SK-N-SH treated with all-trans-retinoic acid at 6 μM for 48 hours (cell line): ENCODE data around the gene HRH1.

Source experiments
- ZFP30 ChIP-seq: fragments of 450-650 bp; formaldehyde crosslinking; IDR thresholded peaks from 2 replicates; pipeline ENCODE4 v1.5.0; 2022; ENCODE audit warnings: mild to moderate bottlenecking, moderate library complexity
- TF ChIP-seq, protein P1 (sequence below): fragments of 250-450 bp; sonication (Bioruptor Pico); IDR thresholded peaks from 2 replicates; pipeline ENCODE4 v1.5.0; 2020; ENCODE audit warnings: mild to moderate bottlenecking, moderate library complexity

DNA sequence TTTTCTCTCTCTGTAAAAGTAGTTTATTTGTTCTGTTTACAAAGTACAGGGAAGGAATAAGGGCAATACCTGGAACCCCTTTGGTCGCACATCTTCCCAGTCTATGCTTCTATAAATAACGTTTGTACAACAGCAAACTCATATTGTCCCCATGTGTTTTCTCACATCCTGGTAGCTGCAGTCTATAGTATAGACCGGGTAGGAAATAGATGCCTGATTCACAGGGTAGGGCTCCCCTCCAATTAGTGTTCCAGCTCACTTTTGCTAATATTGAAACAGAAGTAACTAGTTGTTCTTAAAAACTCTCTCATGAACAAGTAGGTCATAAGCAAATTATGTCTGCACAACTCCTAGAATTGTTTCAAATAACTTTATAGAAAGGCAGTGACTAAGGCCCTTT, 135.6 kb downstream of the HRH1 start:
- TF ChIP-seq ZFP30 (CRISPR knock-in tag), result no peak
- TF ChIP-seq, protein P1, sequence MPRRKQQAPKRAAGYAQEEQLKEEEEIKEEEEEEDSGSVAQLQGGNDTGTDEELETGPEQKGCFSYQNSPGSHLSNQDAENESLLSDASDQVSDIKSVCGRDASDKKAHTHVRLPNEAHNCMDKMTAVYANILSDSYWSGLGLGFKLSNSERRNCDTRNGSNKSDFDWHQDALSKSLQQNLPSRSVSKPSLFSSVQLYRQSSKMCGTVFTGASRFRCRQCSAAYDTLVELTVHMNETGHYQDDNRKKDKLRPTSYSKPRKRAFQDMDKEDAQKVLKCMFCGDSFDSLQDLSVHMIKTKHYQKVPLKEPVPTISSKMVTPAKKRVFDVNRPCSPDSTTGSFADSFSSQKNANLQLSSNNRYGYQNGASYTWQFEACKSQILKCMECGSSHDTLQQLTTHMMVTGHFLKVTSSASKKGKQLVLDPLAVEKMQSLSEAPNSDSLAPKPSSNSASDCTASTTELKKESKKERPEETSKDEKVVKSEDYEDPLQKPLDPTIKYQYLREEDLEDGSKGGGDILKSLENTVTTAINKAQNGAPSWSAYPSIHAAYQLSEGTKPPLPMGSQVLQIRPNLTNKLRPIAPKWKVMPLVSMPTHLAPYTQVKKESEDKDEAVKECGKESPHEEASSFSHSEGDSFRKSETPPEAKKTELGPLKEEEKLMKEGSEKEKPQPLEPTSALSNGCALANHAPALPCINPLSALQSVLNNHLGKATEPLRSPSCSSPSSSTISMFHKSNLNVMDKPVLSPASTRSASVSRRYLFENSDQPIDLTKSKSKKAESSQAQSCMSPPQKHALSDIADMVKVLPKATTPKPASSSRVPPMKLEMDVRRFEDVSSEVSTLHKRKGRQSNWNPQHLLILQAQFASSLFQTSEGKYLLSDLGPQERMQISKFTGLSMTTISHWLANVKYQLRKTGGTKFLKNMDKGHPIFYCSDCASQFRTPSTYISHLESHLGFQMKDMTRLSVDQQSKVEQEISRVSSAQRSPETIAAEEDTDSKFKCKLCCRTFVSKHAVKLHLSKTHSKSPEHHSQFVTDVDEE (CRISPR knock-in tag), result no peak
